T1000 (cell line): ENCODE data around the gene SWSAP1.

ENCODE experiments used
- DNase-seq: peaks from one replicate; lab custom pipeline; 2025; ENCODE audit warnings: mixed read lengths; lab: John Stamatoyannopoulos, UW

The SWSAP1 gene

DNA sequence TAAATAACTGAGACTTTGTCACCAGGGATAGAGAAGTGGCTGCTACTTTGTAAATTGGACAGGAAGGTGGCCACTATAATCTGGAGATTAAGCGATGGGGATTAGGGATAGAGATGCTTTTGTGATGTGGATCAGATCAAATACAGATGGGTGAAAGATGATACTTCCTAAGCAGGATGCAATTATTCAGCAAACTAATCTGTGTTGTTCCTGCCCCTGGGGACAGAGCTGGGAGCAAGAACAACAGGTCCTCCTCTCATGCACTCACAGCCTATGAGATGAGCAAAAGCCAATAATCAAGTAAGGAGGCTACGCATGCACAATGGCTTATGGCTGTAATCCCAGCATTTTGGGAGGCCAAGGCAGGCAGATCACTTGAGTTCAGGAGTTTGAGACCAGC lies 40.1 kb downstream of the SWSAP1 start:
- DNase-seq: no peak

DNA sequence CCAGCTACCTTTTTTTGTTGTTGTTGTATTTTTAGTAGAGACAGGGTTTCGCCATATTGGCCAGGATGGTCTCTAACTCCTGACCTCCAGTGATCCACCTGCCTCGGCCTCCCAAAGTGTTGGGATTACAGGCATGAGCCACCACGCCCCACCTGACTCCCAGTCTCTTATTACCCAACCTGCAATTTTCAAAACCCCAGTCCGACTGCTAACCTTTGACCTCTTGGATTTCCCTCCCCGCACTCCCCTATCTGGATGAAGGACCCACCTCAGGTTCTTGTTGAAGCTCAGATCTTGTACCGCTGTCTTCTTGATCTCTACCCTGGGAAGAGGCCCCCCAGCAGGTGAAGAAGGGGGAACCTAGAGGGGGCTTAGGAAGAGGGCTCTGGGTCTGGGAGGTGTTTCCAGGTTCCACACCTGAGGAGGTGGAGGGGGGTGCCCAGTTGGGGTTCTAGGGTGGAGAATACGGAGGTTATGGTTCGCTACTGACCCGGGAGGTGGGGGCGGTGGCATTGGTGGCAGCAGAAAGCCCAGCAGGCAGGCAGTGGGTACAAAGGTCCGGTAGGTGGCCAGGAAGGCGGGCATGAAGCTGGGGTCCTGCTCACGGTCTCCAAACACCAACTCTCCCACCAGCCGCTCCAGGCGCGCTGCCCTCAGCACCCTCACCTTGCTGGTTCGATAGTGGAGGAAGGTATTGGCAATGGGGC lies 42.0 kb downstream of the SWSAP1 start:
- DNase-seq: no peak

DNA sequence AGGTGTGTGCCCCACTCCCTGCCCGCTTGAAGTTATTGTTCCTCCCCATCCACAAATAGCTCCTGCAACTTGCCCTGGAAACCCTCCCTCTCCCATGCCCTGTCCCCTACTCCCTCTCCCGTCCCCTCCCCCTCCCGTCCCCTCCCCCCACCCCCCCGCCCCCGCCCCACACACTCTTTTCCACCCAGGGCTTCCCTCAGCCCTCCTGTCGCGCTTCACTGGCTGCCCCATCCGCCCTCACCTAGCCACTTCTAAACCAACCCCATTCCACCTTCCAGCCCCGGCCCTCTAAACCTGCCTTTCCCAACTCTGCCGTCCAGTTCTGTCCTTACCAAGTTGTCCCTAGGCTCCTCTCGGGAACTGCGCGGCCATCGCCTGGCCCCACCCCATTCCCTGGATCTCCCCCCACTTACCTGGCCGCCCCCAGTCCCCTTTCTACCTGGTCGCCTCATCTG lies 43.7 kb downstream of the SWSAP1 start:
- DNase-seq: no peak

GRCh38 chr19:11418549-11419506 lies 44.4 kb downstream of the SWSAP1 start, which contains the start of gene RGL3:
TSS of gene RGL3 (minus strand) at chr19:11419314. CDS start at chr19:11419278, 36 bp downstream.
- no peak for DNase-seq

GRCh38 chr19:11420429-11421370 lies 46.2 kb downstream of the SWSAP1 start:
- no peak for DNase-seq

GRCh38 chr19:11421371-11422098 lies 47.1 kb downstream of the SWSAP1 start:
- DNase-seq: no peak

DNA sequence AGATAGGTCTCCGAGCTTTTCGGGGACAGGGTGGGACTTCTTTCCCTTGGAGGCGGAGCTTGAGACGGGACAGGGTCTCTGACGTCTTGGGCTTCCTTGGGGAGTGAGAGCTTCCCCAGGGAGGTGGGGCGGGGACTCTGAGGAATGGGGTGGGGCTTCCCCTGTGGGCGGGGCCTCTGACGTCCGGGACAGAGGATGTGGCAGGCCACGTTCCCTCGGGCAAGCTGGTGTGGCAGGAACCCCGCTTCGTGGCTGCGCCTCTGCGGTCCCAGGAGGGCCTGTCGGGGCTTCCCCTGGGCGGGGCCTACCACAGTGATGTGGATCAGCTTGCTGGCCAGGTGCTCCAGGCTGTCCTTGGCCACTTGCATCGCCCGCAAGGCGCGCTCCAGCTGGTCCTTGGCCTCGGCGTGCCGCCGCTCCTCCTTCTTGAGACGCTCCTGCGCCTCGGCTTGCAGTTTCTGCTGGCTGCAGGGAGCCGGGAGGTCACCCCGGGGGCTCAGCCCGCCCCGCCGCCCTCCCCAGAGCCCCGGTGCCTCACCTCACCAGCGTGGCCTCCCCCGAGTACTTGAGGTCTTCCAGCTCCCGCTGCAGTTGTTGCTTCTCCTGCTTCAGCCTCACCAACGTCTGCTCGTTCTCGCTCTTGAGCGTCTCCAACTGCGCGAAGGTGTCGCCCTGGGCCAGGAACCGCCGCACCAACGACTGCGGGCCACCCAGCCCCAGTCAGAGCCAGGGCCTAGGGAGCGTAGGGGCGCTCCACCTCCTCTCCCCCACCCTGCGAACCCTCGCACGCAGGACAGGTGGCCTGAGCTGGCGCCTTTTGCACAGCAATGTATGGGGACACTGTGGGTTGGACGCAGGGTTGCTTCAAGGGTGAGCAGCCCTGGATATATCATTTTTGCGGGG lies 47.9 kb downstream of the SWSAP1 start:
- peak; percentile 36 for DNase-seq

GRCh38 chr19:11423164-11423790 lies 48.8 kb downstream of the SWSAP1 start:
- DNase-seq: no peak

- no peak for DNase-seq
Measured at GRCh38 chr19:11423791-11424181, 49.3 kb downstream of the SWSAP1 start.
